K562 (cell line): ENCODE measurements around the gene ASB4. TPM values are rescaled to one million over a fixed set of nuclear protein-coding genes. Genes with fewer than 3 reads are reported as not detected.

Experiments
- BACH1 ChIP-seq: fragments of 200-800 bp; sonication (Bioruptor generic); IDR thresholded peaks from 2 replicates; pipeline ENCODE4 v1.6.1; 2016; ENCODE audit warnings: missing genetic modification characterization, missing compliant biosample characterization
- CBX3 ChIP-seq, 2 experiments: IDR thresholded peaks; 1 replicate in 1 of 2; 2 replicates in 1 of 2; pipeline ENCODE4 v1.6.1; 2012; ENCODE audit warnings: inconsistent platforms in 2 of 2, low read length in 2 of 2, borderline replicate concordance in 1 of 2, control low read depth in 1 of 2
- DIDO1 ChIP-seq: fragments of 450-650 bp; IDR thresholded peaks from 2 replicates; pipeline ENCODE4 v1.6.1; 2016; ENCODE audit warnings: low read depth, missing biosample characterization, missing genetic modification characterization
- E2F3 ChIP-seq: fragments of 250-450 bp; sonication (Bioruptor Pico); IDR thresholded peaks from 2 replicates; pipeline ENCODE4 v1.4.0; 2020; ENCODE audit warnings: mild to moderate bottlenecking
- EWSR1 ChIP-seq: fragments of 450-650 bp; IDR thresholded peaks from 2 replicates; pipeline ENCODE4 v1.6.1; 2018; ENCODE audit warnings: borderline replicate concordance, mild to moderate bottlenecking, low read depth, moderate library complexity; ENCODE audit not compliant: partially characterized antibody
- EZH2 ChIP-seq: IDR thresholded peaks from 2 replicates; pipeline ENCODE4 v1.6.1; 2012; ENCODE audit warnings: low read depth, mild to moderate bottlenecking, inconsistent platforms, low read length, borderline replicate concordance
- HDAC1 ChIP-seq, 2 experiments: fragments of 450-650 bp; IDR thresholded peaks; 2 replicates each; pipeline ENCODE4 v1.6.1; 2016 to 2017; ENCODE audit warnings: inconsistent platforms in 1 of 2, mild to moderate bottlenecking in 1 of 2, moderate library complexity in 1 of 2
- JUND ChIP-seq, 2 experiments: IDR thresholded peaks; 2 replicates in 1 of 2; 3 replicates in 1 of 2; pipeline ENCODE4 v1.6.1; 2011; ENCODE audit warnings: borderline replicate concordance in 2 of 2, low read depth in 2 of 2, low read length in 2 of 2, improper control_type of control experiment in 1 of 2, missing biosample characterization in 1 of 2, missing genetic modification characterization in 1 of 2, missing genetic modification reagents in 1 of 2
- PHB2 ChIP-seq: fragments of 450-650 bp; IDR thresholded peaks from 2 replicates; pipeline ENCODE4 v1.6.1; 2017; ENCODE audit warnings: low read depth
- POLR2AphosphoS5 ChIP-seq: IDR thresholded peaks from 2 replicates; pipeline ENCODE4 v1.6.1; 2011; ENCODE audit warnings: mild to moderate bottlenecking, low read depth, low read length, moderate library complexity; ENCODE audit not compliant: control insufficient read depth, insufficient read depth
- RCOR1 ChIP-seq, 2 experiments: IDR thresholded peaks; 2 replicates each; pipeline ENCODE4 v1.6.1; 2012; ENCODE audit warnings: low read depth in 2 of 2, low read length in 2 of 2, borderline replicate concordance in 1 of 2, improper control_type of control experiment in 1 of 2
- SIN3B ChIP-seq: fragments of 450-650 bp; IDR thresholded peaks from 2 replicates; pipeline ENCODE4 v1.6.1; 2017; ENCODE audit warnings: low read depth, mild to moderate bottlenecking, moderate library complexity
- TOE1 ChIP-seq, 2 experiments: fragments of 450-650 bp in 1 of 2; sonication (generic) in 1 of 2; formaldehyde crosslinking in 1 of 2; IDR thresholded peaks; 2 replicates each; pipeline versions ENCODE4 v1.7.1 to v1.8.0; 2016 to 2022; ENCODE audit warnings: borderline replicate concordance in 2 of 2, mild to moderate bottlenecking in 2 of 2, antibody characterized with exemption in 1 of 2, inconsistent platforms in 1 of 2, low read depth in 1 of 2, missing genetic modification reagents in 1 of 2, moderate library complexity in 1 of 2
- TRIM28 ChIP-seq: fragments of 450-650 bp; IDR thresholded peaks from 2 replicates; pipeline ENCODE4 v1.6.1; 2017
- ZFP36 ChIP-seq: fragments of 150-350 bp; IDR thresholded peaks from 2 replicates; pipeline ENCODE4 v1.6.1; 2018; ENCODE audit warnings: low read length, low read depth; ENCODE audit not compliant: partially characterized antibody
- ZNF263 ChIP-seq: sonication (generic); formaldehyde crosslinking; IDR thresholded peaks from 2 replicates; pipeline ENCODE4 v1.8.0; 2022; ENCODE audit warnings: mild to moderate bottlenecking, missing genetic modification reagents, borderline replicate concordance
- ZNF445 ChIP-seq: fragments of 250-450 bp; sonication (Bioruptor Pico); IDR thresholded peaks from 2 replicates; pipeline ENCODE4 v1.4.0; 2020; ENCODE audit warnings: low read depth, mild to moderate bottlenecking, moderate library complexity
- polyA plus RNA-seq, 8 experiments: library from polyadenylated mRNA; depleted of rRNA in 4 of 8; stranded (reverse) in 5 of 8; unstranded in 3 of 8; fragments of >200 nt; fragmentation: Nextera tagmentation in 2 of 8; fragmentation: Illumina TruSeq in 1 of 8; extraction: Ambion mirVana in 2 of 8; extraction: Trizol in 1 of 8; gene quantifications; 2 replicates each; pipeline versions ENCODE4 v1.2.1 to v1.2.3, GENCODE V29; 2011 to 2014; ENCODE audit warnings: inconsistent platforms in 1 of 8, missing spikeins in 1 of 8
- total RNA-seq, 7 experiments: library from RNA; depleted of rRNA in 6 of 7; stranded (reverse); fragments of >200 nt in 6 of 7; fragmentation: Illumina TruSeq in 2 of 7; extraction: Trizol in 2 of 7; gene quantifications; 2 replicates each; pipeline versions ENCODE4 v1.2.1 to v1.2.3, GENCODE V29; 2011 to 2021; ENCODE audit warnings: low replicate concordance in 1 of 7
- TF ChIP-seq, protein P1 (sequence below), 2 experiments: fragments of 450-650 bp in 1 of 2; sonication (generic) in 1 of 2; formaldehyde crosslinking; conservative IDR thresholded peaks; 2 replicates each; pipeline versions ENCODE4 v1.4.0 to v1.8.1; 2020 to 2022; ENCODE audit warnings: mild to moderate bottlenecking in 1 of 2, missing genetic modification reagents in 1 of 2
- TF ChIP-seq, protein P2 (sequence below): sonication (generic); formaldehyde crosslinking; IDR thresholded peaks from 2 replicates; pipeline ENCODE4 v1.8.1; 2023; ENCODE audit warnings: mild to moderate bottlenecking, missing genetic modification reagents, moderate library complexity
- TF ChIP-seq, protein P3 (sequence below): fragments of 250-450 bp; sonication (Bioruptor Pico); IDR thresholded peaks from 2 replicates; pipeline ENCODE4 v1.8.0; 2021; ENCODE audit warnings: moderate library complexity, mild to moderate bottlenecking, inconsistent platforms
- TF ChIP-seq, protein P4 (sequence below): fragments of 450-650 bp; formaldehyde crosslinking; IDR thresholded peaks from 2 replicates; pipeline ENCODE4 v1.4.0; 2020; ENCODE audit warnings: mild to moderate bottlenecking
- TF ChIP-seq, protein P5 (sequence below): fragments of 450-650 bp; IDR thresholded peaks from 2 replicates; pipeline ENCODE4 v1.6.1; 2017; ENCODE audit warnings: mild to moderate bottlenecking, moderate library complexity

Gene ASB4
- total and polyA plus RNA-seq, 9 of the 15 experiments (the other 6 are each of a cell fraction or from before 2014, with no cell fraction given) = 0.03 to 0.07 TPM; not detected in 7

DNA sequence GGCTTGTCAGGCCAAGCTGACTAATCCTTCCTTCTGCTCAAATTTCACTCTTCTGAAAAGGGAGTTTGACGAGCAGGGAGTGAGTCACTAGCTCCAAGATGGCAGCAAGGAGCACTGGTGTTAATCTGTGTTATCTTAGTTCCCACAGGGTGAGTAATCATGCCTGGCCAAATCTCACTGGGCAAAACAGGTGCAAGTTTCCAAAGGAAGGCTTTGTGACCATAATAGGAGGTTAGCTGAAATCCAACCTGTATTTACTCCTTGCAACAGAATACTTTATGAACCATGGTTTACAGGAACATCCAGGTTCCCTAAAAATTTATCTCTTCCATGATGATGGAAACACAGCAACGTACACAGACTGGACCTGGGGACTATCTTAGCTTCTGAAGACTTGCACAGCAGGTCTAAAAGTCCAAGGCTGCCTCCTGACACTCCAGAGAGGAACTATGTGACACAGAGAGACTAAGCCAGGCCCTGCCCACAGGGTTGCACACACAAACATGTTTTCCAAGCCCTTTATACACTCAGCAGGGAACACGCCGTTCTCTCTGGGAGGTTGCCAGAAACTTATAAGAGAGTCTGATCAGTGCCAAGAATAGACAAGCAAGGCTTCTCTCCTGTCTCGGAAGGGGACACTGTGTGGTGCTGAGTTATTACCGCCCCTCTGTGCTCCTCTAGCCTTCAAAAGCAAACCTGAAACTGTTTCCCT is 64.2 kb downstream of the ASB4 start (continued):
- TF ChIP-seq RCOR1 (IDR thresholded peaks at IDR 0.05; ENCODE audit: borderline replicate concordance in 1 of 2, low read depth in 2 of 2, low read length in 2 of 2) (peak in 1 of 2 experiments; percentile 86; a peak in 2 of 4 replicates), ZFP36 (no peak), HDAC1 (IDR thresholded peaks at IDR 0.05) (peak in 1 of 2 experiments; percentile 45; a peak in 1 of 4 replicates), PHB2 (no peak), ZNF445 (no peak), CBX3 (IDR thresholded peaks at IDR 0.05; ENCODE audit: borderline replicate concordance in 1 of 2, low read length in 2 of 2) (no peak), SIN3B (no peak), BACH1 (peak; percentile 53; the same call in 1 of the 2 replicates), JUND (IDR thresholded peaks at IDR 0.05; ENCODE audit: borderline replicate concordance, low read depth, low read length) (peak; percentile 94), JUND (tag; IDR thresholded peaks at IDR 0.05; ENCODE audit: borderline replicate concordance, low read depth, low read length) (peak; percentile 96), POLR2AphosphoS5 (peak; percentile 44; the same call in 1 of the 2 replicates), TOE1 (IDR thresholded peaks at IDR 0.05; ENCODE audit: borderline replicate concordance) (no peak), TOE1 (CRISPR knock-in tag; IDR thresholded peaks at IDR 0.05; ENCODE audit: borderline replicate concordance, low read depth) (no peak), DIDO1 (tag) (0 out of 2 replicates have a peak, but pooled peaks have one; percentile 40), E2F3 (no peak), EZH2 (no peak), EWSR1 (no peak), ZNF263 (CRISPR knock-in tag) (no peak), TRIM28 (no peak)
- TF ChIP-seq, protein P1, sequence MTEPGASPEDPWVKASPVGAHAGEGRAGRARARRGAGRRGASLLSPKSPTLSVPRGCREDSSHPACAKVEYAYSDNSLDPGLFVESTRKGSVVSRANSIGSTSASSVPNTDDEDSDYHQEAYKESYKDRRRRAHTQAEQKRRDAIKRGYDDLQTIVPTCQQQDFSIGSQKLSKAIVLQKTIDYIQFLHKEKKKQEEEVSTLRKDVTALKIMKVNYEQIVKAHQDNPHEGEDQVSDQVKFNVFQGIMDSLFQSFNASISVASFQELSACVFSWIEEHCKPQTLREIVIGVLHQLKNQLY (CRISPR knock-in tag; conservative IDR thresholded peaks at IDR 0.05) = no peak
- TF ChIP-seq, protein P2, sequence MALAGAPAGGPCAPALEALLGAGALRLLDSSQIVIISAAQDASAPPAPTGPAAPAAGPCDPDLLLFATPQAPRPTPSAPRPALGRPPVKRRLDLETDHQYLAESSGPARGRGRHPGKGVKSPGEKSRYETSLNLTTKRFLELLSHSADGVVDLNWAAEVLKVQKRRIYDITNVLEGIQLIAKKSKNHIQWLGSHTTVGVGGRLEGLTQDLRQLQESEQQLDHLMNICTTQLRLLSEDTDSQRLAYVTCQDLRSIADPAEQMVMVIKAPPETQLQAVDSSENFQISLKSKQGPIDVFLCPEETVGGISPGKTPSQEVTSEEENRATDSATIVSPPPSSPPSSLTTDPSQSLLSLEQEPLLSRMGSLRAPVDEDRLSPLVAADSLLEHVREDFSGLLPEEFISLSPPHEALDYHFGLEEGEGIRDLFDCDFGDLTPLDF (CRISPR knock-in tag) = no peak
- TF ChIP-seq, protein P3, sequence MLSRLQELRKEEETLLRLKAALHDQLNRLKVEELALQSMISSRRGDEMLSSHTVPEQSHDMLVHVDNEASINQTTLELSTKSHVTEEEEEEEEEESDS (CRISPR knock-in tag) = no peak
- TF ChIP-seq, protein P4, sequence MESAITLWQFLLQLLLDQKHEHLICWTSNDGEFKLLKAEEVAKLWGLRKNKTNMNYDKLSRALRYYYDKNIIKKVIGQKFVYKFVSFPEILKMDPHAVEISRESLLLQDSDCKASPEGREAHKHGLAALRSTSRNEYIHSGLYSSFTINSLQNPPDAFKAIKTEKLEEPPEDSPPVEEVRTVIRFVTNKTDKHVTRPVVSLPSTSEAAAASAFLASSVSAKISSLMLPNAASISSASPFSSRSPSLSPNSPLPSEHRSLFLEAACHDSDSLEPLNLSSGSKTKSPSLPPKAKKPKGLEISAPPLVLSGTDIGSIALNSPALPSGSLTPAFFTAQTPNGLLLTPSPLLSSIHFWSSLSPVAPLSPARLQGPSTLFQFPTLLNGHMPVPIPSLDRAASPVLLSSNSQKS (CRISPR knock-in tag) = no peak
- TF ChIP-seq, protein P5, sequence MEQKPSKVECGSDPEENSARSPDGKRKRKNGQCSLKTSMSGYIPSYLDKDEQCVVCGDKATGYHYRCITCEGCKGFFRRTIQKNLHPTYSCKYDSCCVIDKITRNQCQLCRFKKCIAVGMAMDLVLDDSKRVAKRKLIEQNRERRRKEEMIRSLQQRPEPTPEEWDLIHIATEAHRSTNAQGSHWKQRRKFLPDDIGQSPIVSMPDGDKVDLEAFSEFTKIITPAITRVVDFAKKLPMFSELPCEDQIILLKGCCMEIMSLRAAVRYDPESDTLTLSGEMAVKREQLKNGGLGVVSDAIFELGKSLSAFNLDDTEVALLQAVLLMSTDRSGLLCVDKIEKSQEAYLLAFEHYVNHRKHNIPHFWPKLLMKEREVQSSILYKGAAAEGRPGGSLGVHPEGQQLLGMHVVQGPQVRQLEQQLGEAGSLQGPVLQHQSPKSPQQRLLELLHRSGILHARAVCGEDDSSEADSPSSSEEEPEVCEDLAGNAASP = no peak
